GM12873 (cell line): ENCODE results near the gene CELA2A.

Experiments
- CTCF ChIP-seq: IDR thresholded peaks from 2 replicates; pipeline ENCODE4 v1.5.1; 2012; ENCODE audit warnings: low read depth, mild to moderate bottlenecking, moderate library complexity, low read length, control low read depth; ENCODE audit not compliant: insufficient read depth; ENCODE audit errors: missing control alignments

Gene CELA2A

GRCh38 chr1:15442119-15442518 is 14.4 kb upstream of the CELA2A start:
- no peak for TF ChIP-seq CTCF

- no peak for TF ChIP-seq CTCF
These were observed 13.8 kb upstream of the CELA2A start for GRCh38 chr1:15442759-15443158.

- TF ChIP-seq CTCF = no peak
These were observed 13.3 kb upstream of the CELA2A start for GRCh38 chr1:15443281-15443680.

- no peak for TF ChIP-seq CTCF
These were observed 11.8 kb upstream of the CELA2A start for GRCh38 chr1:15444468-15445389.

GRCh38 chr1:15445390-15446122 is 11.0 kb upstream of the CELA2A start:
- no peak for TF ChIP-seq CTCF

- no peak for TF ChIP-seq CTCF
These were observed 10.3 kb upstream of the CELA2A start for GRCh38 chr1:15446212-15446611.

GRCh38 chr1:15448877-15449462 is 7.6 kb upstream of the CELA2A start:
- no peak for TF ChIP-seq CTCF
